Measurements from ENCODE around the gene MAP2K2. TPM values are rescaled to one million over a fixed set of nuclear protein-coding genes. Genes with fewer than 3 reads are reported as not detected.

The MAP2K2 gene
- total RNA-seq, 2 donors from 2014 or later, result 191 TPM

- Histone ChIP-seq H3K9me3 (ENCODE audit: control insufficient read depth, low read length) (no peaks in the 10 kb centered on the region), H3K4me3 (ENCODE audit: low read length) (no peak overlapping the region), H3K27ac (ENCODE audit: low read depth, low read length) (no peak overlapping the region), H3K27me3 (ENCODE audit: control insufficient read depth, insufficient read depth, low read length, poor library complexity, severe bottlenecking) (no peaks in the 10 kb centered on the region), H3K9ac (ENCODE audit: extremely low read depth, low read length, poor library complexity, severe bottlenecking) (no peak overlapping the region), H3K36me3 (ENCODE audit: control insufficient read depth, insufficient read depth, low read length) (peaks cover 21% of the 10 kb centered on the region), H3K4me1 (ENCODE audit: control insufficient read depth, insufficient read depth, low read length) (no peaks in the 10 kb centered on the region)
- Mint-ChIP-seq H3K27me3 (ENCODE audit: insufficient read depth) (no peaks in the 10 kb centered on the region), H3K4me1 (no peaks in the 10 kb centered on the region), H3K27ac (no peak overlapping the region), H3K36me3 (ENCODE audit: low read depth) (peaks cover 12% of the 10 kb centered on the region), H3K4me3 (no peak overlapping the region), H3K9me3 (no peaks in the 10 kb centered on the region)
- TF ChIP-seq, protein P1, sequence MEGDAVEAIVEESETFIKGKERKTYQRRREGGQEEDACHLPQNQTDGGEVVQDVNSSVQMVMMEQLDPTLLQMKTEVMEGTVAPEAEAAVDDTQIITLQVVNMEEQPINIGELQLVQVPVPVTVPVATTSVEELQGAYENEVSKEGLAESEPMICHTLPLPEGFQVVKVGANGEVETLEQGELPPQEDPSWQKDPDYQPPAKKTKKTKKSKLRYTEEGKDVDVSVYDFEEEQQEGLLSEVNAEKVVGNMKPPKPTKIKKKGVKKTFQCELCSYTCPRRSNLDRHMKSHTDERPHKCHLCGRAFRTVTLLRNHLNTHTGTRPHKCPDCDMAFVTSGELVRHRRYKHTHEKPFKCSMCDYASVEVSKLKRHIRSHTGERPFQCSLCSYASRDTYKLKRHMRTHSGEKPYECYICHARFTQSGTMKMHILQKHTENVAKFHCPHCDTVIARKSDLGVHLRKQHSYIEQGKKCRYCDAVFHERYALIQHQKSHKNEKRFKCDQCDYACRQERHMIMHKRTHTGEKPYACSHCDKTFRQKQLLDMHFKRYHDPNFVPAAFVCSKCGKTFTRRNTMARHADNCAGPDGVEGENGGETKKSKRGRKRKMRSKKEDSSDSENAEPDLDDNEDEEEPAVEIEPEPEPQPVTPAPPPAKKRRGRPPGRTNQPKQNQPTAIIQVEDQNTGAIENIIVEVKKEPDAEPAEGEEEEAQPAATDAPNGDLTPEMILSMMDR (conservative IDR thresholded peaks at IDR 0.05), result no peak
- 93% methylated on average over 2 of the region's 2 CpGs; no CpG with 5 or more reads in 1 of the 2 experiments for WGBS, 2 experiments (ENCODE audit: insufficient coverage in 1 of 2, insufficient read length in 1 of 2)
- no peak for DNase-seq
Measured at GRCh38 chr19:4088975-4089374, 34.9 kb downstream of the MAP2K2 start.

GRCh38 chr19:4087787-4088679 lies 35.9 kb downstream of the MAP2K2 start:
- peak overlapping the region; percentile 35 for H3K27ac Mint-ChIP-seq
- H3K36me3 ChIP-seq (ENCODE audit: control insufficient read depth, insufficient read depth, low read length), result peaks cover 16% of the 10 kb centered on the region
- no peaks in the 10 kb centered on the region for H3K4me1 Mint-ChIP-seq
- peaks cover 4% of the 10 kb centered on the region for H3K36me3 Mint-ChIP-seq (ENCODE audit: low read depth)
- H3K4me1 ChIP-seq (ENCODE audit: control insufficient read depth, insufficient read depth, low read length), result no peaks in the 10 kb centered on the region
- no peaks in the 10 kb centered on the region for H3K27me3 Mint-ChIP-seq (ENCODE audit: insufficient read depth)
- 94 to 95% methylated on average over 16 to 31 of the region's 31 CpGs for WGBS, 2 experiments (ENCODE audit: insufficient coverage in 1 of 2, insufficient read length in 1 of 2)
- H3K27me3 ChIP-seq (ENCODE audit: control insufficient read depth, insufficient read depth, low read length, poor library complexity, severe bottlenecking), result no peaks in the 10 kb centered on the region
- H3K4me3 Mint-ChIP-seq, result no peak overlapping the region
- H3K9me3 ChIP-seq (ENCODE audit: control insufficient read depth, low read length), result no peaks in the 10 kb centered on the region
- H3K4me3 ChIP-seq (ENCODE audit: low read length), result no peak overlapping the region
- no peak overlapping the region for H3K27ac ChIP-seq (ENCODE audit: low read depth, low read length)
- no peaks in the 10 kb centered on the region for H3K9me3 Mint-ChIP-seq
- TF ChIP-seq, protein P1 (conservative IDR thresholded peaks at IDR 0.05), result no peak
- no peak for DNase-seq
- H3K9ac ChIP-seq (ENCODE audit: extremely low read depth, low read length, poor library complexity, severe bottlenecking), result no peak overlapping the region

DNA sequence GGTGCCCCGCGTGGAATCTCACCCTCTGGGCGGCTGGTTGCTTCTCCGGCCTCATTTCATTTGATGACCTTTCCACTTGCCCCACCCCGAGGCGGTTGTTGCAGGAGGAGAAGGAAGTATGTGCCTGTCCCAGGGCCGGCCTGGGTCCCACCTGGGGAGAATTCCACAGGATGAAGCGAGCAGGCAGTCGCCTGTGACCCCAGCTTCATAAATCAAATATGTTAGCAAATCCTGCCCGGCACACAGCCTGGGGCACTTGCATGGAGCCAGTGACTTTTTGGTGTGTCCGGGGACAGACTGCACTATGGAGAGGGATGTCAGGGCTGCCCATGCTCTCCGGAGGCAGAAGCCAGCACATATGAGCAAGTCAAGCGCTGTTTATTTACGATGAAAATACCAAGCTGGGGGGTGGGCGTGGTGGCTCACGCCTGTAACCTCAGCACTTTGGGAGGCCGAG lies 37.5 kb downstream of the MAP2K2 start:
- H3K4me1 ChIP-seq (ENCODE audit: control insufficient read depth, insufficient read depth, low read length), result no peaks in the 10 kb centered on the region
- 87 to 89% methylated on average over 11 to 17 of the region's 17 CpGs for whole genome bisulfite sequencing, 2 experiments (ENCODE audit: insufficient coverage in 1 of 2, insufficient read length in 1 of 2)
- Mint-ChIP-seq H3K4me1 (no peaks in the 10 kb centered on the region), H3K27me3 (ENCODE audit: insufficient read depth) (no peaks in the 10 kb centered on the region), H3K4me3 (no peak overlapping the region), H3K9me3 (no peaks in the 10 kb centered on the region), H3K36me3 (ENCODE audit: low read depth) (peaks cover 3% of the 10 kb centered on the region), H3K27ac (no peak overlapping the region)
- no peak overlapping the region for H3K4me3 ChIP-seq (ENCODE audit: low read length)
- no peaks in the 10 kb centered on the region for H3K9me3 ChIP-seq (ENCODE audit: control insufficient read depth, low read length)
- DNase-seq, result no peak
- no peaks in the 10 kb centered on the region for H3K27me3 ChIP-seq (ENCODE audit: control insufficient read depth, insufficient read depth, low read length, poor library complexity, severe bottlenecking)
- no peak overlapping the region for H3K9ac ChIP-seq (ENCODE audit: extremely low read depth, low read length, poor library complexity, severe bottlenecking)
- H3K36me3 ChIP-seq (ENCODE audit: control insufficient read depth, insufficient read depth, low read length), result peaks cover 13% of the 10 kb centered on the region
- TF ChIP-seq, protein P1 (conservative IDR thresholded peaks at IDR 0.05), result no peak
- H3K27ac ChIP-seq (ENCODE audit: low read depth, low read length), result no peak overlapping the region
